GM18907 (cell line): ENCODE data around the gene FHIT.

Source experiments
- ATAC-seq: cut with Tn5 transposase; IDR thresholded peaks from one replicate; pipeline ENCODE4 v1.9.1; 2021; ENCODE audit warnings: mild to moderate bottlenecking, moderate library complexity; ENCODE audit not compliant: unreplicated experiment

Gene FHIT

DNA sequence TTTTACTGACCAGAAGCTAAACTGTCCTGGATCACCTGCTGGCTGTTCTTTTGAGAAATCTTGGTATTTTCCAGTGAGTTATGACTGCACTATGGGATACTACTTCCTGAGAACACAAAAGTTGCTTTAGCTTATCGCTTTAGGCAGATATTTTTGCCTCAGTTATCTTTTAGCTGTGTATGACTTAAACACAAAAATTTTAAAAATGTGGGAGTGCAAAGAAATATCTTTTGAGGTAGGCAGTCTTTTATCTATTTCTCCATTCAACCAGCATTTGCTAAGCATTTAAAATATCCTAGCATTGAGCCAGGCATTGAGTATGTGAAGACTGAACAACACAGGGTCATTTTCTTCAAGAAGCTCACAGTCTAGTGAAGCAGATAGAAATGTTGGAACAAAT is 981.9 kb downstream of the FHIT start:
- ATAC-seq: no peak

DNA sequence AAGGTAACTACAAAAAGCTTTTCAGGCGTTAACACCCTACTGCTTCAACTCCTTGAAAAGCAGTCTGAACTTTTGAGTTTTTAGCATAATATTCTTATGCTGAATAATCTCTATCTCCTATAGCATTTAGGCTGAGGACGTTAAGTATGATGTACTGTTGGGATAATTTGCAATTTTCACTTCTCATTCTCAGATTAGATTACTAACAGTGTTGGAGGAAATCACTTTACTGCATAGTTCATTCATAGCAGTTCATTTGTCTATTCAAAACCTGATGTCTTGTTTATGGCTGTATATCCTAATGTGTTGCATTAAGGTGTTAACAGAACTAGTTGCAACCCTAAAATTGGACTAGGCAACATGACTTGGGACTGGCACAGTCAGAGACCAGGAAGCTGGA is 983.1 kb downstream of the FHIT start:
- no peak for ATAC-seq

DNA sequence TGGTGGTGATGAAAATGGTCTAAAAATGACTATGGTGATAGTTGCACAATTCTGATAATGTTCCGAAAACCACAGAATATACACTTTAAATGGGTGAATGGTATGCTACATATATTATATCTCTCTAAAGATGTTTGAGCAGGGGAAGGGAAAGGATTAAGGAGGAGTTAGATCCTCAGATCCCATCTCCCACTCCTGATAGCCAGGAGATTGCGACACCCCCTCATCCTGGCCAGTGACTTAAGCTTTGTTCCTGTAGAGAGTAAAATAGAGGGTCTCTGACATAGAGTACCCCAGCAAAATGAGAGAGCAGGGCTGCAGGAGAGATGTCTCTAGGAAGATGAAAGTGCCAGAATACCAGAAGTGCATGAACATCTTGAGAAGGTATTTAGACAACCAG is 984.8 kb downstream of the FHIT start:
- no peak for ATAC-seq

DNA sequence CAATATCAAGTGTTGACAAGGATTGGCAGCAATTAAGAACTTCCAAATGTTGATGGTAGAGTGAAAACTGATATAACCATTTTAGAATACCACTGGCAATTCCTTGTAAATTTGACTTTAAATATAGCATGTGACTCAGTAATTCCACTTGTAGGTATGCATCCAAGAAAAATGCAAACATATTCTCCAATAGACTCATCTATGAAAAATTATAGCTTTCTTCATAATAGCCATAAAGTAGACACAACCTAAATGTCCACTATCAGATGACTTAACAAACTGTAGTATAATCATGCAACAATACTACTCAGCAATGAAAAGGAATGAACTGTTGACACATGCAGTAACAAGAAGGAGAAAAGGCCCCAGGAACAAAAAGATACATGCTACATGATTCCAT is 988.1 kb downstream of the FHIT start:
- ATAC-seq: no peak

DNA sequence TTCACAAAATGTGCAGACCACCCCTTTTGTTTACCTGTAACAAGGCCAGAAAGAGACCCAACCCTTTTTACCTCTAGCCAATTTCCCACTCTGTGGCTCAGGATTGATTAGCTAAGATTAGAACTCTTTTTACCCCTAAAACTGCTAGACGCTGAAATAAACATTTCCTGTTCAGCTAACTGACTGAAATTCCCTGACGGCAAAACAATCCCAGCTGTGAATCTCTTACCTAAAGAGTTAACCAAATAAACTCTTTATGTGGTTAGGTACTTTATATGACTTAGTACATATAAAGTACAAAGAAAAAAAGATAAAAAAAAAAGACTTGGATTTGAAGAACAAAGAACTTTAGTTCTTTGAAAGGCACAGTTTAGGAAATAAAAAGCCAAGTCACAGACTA is 988.7 kb downstream of the FHIT start:
- ATAC-seq: no peak

DNA sequence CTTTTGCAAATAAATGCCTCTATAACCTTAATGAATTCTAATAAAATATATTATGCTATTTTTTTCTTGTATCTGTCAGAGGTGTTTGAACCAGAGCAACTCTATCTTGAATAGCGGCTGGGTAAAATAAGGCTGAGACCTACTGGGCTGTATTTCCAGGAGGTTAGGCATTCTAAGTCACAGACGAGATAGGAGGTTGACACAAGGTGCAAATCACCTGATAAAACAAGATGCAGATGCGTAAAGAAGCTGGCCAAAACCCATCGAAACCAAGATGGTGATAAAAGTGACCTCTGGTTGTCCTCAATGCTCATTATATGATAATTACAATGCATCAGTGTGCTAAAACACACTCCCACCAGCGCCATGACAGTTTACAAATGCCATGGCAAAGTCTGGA is 990.7 kb downstream of the FHIT start:
- ATAC-seq: no peak

DNA sequence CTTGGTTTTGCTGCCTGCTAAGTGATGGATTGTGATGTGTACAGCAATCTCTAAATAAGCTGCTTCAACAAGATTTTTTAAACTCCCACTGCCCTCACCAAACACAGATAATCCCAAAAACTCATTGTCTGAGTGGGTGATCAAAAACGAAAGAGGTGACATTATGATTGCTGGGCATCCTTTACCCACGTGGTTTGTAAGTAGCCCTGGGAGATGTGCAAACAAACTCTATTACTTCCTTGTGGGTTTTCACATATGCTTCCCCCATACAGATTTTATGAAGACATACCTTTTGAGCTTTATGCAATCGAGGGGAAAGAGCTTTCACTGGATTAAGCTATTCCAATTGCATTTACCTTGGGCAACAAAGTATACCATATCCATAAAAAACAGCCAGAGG is 1000.4 kb downstream of the FHIT start:
- ATAC-seq: no peak

DNA sequence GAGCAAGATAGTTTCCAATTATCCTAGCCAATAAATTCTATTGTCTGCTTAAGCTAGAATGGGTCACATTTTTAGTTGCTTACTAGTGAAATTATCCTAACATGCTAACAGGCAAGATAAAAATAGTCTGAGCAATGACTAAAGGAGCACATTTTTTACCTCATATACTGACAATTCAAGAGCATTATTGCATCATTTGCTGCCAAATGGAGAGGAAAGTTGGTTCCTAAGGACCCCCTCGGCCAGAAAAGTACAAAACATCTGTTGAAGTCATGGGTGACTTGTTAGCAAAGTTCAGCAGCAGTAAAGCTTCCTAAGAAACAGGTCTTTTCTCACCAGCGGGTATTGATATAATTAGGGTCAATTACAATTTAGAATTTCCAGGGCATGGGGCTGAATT is 1001.0 kb downstream of the FHIT start:
- no peak for ATAC-seq

DNA sequence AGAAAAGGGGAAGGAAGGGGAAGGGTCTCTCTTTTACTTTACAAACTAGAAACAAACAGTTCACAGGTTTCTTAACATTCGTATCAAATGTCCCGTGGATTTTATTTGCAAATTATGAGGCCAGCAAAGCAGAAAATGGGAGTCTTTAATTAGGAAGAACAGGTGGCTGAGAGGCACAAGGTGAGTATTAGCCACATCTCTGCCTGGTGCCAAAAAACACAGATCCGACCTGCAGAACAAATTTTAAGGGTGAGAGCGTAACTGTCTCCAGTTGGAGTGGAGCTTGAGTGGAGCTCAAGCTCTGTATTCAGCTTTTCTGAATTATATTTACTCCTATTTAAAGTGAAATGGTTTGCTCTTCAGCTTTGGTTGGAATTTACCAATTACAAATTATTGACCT is 1004.9 kb downstream of the FHIT start:
- ATAC-seq: no peak

DNA sequence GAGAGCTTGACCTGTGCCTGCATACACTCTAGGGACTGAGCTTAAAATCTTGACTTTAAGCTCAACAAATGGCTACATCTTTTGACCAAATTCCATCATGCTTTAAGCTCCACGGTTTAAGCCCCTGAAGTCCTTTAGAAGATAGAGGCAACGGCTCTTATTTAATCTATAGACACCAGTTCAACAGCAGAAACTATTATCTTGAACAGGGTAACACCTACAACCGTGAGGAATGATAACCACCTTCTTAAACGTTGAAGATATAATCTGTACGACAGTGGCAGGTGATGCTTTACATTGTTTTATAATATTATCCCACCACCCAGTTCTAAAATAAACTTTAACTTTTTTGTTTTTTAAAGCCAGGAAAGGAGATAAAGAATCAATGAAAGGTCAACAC is 1007.8 kb downstream of the FHIT start:
- ATAC-seq: no peak

DNA sequence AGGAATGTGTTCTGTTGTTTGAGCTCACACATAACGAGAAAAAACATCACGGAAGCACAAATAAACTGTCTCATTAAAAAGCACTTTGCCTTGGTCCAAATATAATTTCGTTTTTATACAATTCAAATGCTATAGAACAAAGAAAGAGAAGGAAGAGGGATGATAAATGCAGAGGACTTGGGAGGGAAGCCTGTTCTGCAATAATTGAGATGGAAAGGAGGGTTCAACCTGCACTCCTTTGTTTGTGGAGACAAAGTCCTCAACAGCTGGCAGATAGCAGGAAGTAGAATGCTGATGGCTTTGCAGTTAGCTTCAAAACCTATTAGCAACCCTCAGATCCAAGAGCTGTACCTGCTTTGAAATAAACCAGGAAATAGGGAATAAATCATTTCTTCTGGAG is 1010.8 kb downstream of the FHIT start:
- no peak for ATAC-seq

DNA sequence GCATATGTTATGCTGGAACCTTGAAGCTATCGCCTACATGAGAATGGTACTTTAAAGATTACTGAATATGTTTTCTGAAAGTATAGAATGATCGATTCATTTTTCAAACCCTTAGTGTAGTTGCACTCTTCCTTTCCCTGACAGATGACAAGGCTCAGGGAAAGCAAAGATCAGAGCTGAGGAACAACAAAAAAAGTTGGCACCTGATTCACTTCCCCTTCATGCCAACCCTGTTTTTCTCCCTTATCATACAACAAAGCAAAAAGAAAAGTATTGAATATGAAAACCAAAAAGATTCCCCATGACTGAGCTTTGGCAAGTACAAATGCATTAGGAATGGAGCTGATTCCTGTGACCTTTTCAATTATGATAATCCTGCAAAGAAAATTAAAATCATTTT is 1012.7 kb downstream of the FHIT start:
- ATAC-seq: no peak

DNA sequence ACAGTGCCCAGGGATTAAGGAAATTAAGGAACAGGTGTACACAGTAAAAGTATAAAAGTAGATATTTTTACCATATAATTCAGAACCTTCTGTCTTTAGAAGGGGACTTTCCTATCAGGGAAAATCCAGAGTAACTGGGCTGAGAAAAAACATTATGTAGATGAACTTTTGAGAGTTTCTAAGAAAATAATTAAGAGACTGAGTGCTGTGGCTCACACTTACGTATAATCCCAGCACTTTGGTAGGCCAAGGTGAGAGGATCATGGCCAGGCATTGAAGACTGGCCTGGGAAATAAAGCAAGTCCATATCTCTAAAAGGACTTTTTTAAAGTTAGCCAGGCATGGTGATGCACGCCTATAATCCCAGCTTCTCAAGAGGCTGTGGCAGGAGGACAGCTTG is 1021.8 kb downstream of the FHIT start:
- ATAC-seq: no peak

DNA sequence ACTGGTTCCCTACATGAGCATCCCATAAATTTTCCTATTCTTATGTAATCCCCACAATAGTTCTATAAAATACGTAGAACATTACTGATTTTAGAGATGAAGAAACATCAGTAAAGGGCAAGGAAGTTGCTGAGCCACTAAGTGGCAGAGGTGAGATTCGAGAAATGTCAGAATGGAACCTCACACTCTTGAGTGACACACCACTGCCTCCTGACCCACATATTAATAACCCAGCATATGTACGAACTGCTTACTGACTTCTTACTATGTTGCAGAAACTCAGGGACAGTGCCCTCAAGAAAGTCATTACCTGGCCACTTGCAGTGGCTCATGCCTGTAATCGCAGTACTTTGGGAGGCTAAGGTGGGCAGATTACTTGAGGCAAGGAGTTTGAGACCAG is 1022.4 kb downstream of the FHIT start:
- no peak for ATAC-seq

DNA sequence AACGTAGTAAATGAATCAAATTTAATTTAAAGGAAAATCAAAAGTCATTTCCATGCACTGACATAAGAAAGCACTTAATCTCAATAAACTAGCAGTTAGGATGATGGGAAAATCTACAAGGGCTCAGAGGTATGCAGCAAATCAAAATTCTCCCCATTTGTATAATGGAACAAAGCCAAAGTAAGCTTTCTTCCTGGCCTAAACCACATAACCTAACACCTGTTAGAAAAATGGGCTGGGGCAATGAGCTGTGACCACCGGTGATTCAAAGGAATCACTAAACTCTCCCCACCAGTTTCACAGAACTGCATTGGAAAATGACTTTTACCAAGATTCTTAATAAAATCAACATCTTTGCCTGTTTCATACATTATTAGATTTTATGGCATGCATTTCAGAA is 1024.3 kb downstream of the FHIT start:
- ATAC-seq: no peak

DNA sequence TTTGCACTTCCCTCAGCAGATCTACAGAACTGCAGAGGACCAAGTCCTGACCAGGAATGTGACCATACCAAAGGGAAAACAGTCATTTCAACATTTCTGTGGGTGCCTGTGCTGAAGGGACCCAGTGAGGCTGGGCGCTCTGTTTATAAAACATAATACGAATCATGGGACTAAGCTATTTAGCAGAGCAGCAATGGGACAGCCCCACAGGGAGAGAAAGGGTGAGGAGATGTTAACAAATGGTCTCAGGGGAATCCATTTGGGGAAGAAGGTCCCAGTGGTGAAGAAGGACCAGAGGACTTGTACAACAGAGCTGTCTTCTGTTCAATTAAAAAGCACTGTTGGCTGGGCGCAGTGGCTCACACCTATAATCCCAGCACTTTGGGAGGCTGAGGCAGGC is 1025.4 kb downstream of the FHIT start:
- no peak for ATAC-seq

DNA sequence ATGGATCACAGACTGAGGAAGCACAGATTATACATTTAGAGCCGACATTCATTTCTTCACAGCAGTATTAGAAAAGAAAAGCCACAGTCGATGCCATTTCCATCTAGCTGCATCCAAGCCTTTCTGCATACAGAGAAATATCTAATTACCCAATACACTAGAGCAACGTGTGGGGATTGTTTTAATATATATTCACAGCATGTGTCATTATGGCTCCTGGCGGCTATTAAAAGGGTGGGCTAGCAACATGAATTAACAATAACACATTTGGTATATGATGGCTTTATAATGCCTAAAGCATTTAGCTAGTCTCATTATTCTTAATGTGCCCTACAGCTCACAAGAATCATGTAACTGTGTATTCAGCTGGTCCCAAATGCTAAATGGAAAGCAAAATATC is 1030.5 kb downstream of the FHIT start:
- ATAC-seq: no peak

DNA sequence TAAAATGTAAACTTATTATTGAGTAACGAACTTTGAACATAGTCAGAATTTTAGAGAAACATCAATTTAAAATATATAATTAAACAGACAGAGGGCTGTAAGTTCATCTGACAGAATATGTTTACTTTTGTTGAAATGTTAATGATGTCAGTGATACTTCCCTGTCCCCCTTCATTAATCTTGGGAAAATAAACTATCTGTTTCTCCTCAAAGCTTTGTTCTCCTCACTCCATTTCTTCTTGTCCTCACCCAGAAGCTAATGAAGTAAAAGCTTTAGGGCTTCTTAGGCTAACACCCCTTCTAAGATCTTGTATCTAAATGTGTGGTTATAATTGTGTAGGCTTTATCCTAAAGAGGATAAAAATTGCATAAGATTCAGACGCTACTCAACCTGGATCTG is 1031.8 kb downstream of the FHIT start:
- no peak for ATAC-seq

DNA sequence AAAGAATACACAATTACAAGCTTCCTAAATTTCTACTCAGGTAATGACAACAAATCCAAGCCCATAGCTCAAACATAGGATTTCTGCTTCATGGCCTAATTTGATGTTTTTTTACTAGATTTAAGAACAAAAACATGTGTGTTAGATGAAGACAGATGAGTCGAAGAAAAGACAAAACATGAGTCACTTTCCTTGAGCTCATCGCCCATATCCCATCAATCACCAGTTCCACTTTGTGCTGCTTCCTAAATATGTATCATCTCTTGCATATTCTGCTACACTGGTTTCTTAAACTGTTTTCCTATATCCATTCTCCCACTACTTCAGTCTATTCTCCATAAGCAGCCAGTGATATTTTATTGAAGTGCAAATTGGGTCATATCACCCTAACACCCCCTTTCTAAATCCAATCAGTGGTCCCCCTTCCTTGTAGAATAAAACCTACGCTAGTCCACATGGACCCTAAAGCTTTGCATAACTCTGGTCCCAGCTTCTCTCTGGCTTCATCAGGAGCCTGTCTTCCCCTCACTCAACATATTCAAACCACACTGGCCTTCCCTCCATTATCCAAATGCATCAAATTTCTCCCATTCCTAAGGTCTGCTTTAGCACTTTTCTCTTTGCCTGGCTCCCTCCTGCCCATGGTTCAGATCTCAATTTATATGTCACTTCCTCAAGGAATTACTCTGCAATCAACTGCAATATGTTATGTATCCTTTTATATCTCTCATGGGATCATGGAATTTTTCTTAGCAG is 1033.9 kb downstream of the FHIT start:
- ATAC-seq: no peak

DNA sequence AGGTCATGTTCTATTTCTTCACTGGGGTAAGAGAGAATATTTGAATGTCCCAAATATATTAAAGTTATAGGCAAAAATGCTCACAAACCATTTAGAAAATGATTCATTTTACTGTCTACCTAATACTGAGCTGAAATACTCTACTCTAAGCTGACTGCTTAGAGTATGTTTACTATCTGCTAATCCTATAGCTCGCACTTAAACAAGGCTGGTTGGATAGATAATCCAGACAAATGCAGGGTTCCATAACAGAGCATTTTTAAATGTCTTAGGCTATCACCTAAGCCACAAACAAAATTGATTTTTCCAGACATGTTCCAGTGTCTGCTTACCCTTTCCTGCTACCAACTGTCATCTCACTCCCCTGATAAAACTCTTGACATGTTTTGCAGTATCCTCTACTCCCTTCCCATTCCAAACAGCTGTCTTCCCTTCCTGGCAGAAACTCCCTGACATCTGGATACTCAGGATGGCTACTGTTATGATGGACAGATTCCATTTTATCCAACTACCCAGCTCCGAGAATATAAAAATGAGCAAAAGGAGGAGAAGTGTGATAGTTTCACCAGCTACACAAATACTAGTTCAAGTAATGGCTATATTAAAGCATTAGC is 1034.7 kb downstream of the FHIT start:
- ATAC-seq: no peak

DNA sequence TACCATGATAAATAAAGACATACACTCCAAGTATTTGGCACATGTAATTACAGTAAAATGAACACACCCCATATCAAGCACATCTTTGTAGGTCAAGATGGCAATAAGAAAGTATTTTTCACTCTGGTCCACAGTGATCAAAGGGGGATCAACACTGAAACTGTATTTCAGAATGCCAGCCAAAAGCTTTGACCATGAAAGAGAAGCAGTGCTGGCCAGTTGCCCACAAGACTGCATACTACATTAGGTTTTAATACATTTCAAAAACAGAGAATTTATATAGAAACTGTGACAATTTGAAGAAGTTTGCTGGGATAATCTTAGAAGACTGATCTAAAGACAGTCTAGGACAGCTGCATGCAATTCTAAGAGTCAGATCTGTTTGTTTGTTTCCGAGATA is 1035.3 kb downstream of the FHIT start:
- ATAC-seq: no peak

DNA sequence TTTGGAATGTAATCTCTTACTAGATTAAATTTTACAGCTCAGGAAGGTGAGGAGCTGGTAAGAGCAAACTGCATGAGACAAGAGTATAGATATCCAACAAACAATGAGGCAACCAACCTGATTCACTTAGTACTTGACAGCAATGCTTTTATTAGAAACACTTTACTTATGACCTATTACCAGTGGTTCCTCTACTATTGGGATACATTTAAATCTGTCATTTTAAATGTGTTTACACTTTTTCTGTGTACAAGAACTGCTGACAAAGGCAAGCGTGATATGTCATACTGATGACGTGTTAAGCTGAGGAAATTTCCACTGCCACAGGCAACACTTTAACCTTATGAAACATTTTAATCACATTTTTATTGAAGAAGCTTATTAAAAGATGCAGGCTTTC is 1043.3 kb downstream of the FHIT start:
- no peak for ATAC-seq

DNA sequence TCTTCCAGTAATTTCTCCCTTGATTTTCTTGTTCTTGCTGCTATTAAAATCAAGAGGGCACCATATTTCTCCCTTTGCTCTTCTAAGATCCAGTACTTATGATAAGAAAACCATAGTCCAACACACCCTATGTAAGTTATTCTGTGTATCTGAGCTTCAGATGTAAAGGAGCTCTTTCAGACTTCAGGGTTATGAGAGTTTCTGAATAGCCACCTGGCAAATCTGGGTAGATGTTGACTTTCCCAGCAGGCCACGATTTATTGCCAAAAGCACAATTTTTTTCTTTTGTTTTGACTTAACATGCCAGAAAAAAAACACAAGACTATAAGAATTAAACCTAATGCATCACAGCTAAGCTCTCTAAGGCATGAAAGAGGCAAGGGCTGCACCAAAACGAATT is 1045.0 kb downstream of the FHIT start:
- ATAC-seq: no peak
